ENCODE measurements around the gene UBA52.

The UBA52 gene

DNA sequence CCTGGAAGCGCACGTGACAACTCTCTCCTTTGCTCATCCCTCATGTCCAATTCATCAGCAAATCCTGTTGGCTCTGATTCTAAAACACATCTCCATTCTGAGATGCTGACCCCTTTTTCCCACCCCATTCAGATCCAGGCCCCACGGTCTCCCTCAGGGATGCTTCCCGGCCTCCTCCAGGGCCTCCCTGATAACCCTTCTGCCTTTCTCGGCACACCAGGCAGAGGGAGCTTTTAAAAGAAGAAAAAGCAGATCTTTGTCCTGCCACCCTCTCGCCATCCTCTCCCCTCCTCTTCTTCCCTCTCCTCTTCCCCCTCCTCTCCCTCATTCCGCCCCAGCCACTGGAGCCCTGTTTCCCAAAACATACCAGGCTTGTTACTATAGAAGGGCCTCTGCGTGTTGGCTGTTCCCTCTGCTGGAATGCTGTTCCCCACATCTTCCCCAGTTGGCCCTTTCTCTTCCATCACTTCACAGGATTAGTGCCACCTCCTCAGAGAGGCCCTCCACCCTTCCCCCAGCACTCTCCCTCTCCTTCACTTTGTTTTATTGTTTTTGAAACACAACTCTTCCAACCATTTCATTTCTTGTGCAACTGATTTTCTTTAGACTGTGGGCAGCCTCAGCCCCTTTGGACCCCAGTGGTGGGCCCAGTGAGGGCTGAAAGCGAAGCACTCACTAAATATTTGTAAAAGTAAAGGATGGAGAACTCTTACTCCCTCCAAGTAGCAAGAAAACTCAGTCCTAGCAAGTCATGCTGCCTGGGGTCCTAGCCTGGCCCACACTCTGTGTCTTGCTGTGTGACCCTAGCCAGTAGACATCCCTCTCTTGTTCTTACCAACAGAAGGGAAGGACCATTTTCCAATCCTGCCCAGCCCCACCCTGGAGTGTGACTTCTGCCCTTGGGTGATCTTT lies 37.4 kb downstream of the UBA52 start:
- no peak for DNase-seq

DNA sequence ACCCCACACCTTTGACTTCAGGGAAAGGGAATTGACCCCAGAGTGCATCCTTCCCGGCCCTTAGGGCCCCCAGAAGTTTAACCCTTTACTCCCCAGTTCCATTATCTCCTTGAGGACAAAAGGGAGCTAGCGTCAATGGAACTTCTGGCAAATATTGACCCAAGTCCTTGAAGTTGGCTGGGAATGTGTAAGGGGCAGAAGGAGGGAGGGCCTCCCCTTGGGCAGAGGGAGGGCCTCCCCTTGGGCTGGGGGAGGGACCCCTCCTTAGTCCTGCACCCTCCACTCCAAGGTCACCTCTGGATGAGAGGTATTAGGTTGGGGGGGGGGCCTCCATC lies 38.0 kb downstream of the UBA52 start:
- DNase-seq = no peak

DNA sequence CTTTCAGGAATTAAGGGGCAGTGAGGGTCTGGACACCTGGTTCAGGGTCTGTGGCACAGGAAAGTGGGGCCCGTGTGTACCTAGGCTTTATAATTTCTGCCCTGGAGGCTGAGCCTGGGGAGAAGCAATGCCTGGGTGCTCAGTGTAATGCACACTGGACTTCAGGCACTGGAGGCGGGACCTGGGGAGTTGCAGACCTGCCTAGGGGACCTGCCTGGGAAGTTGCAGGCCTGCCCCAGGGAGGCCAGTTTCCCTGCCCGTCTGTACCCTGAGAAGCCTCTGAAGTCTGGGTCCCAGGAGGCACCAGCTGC lies 38.5 kb downstream of the UBA52 start:
- DNase-seq = no peak

DNA sequence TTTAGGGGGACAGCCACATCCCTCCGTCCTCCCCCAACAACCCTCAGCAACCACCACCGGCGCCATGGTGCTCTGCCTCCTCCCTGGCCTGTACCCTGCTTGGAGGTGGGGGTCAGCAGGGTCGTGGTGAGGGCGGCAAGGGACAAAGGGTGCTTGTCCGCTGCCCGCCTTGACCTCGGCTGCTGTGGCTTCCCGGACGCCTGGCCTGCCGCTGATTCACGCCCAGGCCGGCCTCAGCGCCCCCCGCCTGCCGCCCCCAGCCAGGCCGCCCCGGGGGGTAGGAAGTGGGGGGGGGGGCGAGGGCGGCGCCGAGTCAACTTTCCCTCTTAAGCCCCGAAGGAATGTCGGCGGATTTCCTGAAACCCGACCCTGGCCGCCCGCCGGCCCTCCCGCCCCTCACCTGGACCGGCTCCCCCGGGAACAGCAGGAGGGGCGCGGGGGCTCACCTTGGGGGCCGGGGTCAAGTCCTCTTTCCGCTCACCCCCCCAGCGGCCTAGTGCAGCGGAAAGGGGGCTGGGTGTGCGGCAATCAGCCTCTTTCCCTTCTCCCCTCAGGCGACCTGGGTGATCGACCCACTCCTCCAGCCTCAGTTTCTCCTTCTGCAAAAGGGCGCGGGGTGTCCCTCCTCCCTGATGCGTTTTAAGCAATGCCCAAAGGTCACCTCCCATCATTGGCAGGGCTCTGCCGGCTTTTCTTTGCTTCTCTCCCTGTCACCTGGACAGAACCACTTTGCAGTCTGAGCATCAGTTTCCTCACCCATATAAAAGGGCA lies 39.1 kb downstream of the UBA52 start:
- DNase-seq = no peak

DNA sequence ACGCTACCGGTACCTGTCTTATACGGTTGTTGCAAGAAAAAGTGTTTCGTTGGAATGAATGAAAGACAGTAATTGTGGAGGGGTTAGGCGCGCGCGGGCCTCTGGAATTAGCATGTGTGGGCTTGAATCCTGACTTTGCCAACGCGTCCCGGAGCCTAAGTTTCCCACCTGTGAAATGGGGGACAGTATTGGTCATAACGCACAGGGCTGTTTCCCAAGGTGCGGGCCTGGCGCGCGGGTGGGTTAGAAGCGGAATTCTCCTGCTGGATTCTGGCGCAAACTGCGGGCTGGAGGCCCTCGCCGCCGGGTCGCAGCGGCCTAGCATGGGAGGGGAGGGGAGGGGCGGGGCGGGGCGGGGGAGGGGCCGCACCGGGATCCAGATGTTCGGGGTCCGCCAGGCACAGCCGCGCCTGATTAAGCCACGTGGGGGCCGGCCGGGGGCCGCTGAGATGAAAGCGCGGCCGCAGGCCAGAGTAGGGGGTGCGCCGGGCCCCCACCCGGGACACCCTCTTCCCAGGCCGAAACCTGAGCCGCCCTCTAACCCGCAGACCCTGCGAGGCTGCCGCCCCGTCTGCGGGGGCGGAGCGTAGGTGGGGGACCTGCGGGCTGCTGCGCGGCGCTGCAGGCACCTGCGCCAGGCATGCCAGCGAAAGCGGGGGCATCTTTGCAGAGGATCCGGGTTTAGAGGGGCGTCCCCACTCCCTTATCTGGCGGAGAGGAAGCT lies 39.8 kb downstream of the UBA52 start:
- no peak for DNase-seq

DNA sequence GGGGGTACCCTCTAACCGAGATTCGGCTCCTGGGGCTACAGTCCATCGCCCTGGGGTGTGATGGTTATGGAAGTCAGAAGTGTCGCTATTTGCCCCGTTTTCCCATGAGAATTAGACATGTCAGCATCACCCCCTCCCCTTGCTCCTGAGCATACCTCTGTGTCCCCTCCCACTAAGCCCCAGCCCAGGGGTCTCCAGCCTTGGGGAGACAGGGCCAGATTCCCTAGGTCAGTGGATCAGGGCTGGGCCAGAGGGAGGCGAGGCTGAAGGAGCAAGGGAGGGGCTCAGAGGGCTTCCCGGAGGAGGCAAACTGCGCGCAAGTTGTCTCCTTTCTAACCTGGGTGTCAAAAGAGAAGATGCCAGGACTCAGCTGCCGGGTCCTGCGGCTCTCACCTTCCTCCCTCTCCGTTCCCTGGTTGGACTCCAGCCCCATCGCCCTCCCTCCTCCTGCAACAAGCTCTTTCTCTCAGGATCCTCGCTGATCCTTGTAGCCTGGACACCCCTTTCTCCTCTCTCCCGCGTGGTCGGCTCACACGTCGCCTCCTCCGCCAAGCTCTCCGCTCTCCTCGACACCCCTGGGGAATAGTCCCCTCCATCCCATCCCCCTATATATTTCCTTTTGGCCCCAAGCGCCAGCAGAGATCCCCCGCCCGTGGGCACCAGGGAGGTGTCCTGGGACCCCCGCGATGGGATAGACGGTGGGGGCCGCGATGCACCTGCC lies 40.6 kb downstream of the UBA52 start:
- no peak for DNase-seq

DNA sequence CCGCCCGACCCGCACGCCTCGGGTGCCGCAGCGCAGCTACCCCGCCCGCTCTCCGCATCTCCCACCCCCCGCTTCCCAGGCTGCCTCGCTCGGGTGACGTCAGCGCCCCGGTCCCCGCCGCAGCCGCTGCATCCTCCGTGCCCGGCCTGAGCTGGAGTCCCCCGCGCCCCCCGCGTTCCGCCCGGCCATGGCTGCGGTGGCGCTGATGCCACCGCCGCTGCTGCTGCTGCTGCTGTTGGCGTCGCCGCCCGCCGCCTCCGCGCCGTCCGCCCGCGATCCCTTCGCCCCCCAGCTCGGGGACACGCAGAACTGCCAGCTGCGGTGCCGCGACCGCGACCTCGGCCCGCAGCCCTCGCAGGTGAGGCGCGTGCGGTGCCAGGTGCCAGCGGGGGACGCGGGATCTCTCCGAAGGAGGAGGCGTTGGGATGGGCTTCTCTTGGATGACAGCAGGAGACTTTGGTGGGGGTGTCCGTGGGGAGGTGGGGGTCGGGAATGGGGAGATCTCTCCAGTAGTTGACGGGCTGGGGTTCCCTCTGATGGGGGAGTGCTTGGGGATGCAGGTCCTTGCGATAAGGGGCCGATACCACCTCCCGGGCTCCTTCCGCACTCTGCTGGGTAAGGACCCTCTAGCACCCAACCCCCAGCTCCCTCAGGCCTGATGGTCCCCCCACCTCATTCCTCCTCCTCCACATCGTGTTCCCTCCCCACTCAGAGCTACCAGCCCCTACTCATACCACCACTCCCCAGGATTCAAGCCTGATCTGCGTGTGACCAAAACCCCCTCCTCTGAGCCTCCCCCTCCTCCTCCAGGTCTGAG lies 41.3 kb downstream of the UBA52 start, which contains the start of gene TMEM59L:
TSS of gene TMEM59L (plus strand) at position 99 of the 817 bp plus-strand sequence. CDS start at position 188, 89 bp downstream.
- DNase-seq = no peak

DNA sequence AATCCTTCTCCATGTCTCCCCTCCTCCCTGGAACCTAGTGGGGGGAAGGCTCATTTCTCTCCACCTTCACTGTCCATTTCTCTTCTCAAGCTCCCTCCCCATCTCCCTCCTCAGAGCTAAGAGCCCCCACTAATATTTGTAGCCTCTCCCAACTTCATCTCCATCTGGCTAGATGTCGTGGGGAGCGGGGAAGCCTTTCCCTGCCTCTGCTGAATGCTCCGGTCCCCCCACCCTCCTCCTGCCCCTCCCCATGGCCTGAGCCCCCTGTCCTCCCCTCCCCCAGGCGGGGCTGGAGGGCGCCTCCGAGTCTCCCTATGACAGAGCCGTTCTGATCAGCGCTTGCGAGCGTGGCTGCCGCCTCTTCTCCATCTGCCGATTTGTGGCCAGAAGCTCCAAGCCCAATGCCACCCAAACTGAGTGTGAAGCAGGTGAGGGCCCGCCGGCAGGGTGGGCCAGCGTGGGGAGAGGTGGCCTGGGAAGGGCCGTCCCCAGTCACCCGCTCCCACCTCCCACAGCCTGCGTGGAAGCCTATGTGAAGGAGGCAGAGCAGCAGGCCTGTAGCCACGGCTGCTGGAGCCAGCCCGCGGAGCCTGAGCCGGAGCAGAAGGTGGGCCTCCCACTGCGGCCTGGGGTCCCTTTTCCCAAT lies 42.1 kb downstream of the UBA52 start:
- no peak for DNase-seq

DNA sequence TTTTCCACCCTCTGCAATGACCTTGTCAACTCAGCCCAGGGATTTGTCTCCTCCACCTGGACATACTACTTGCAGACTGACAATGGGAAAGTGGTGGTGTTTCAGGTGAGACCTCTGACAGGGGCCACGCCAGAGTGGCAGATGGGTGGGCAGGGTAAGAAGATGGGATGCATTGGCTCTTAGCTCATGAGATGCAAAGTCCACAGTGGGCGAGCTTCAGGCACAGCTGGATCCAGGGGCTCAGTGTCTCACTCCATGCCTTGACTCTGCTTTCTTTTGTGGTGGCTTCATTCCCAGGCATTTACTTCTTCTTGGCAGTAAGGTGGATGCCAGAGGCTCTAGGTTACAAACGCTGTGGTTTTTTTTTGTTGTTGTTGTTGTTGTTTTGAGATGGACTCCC lies 44.4 kb downstream of the UBA52 start:
- DNase-seq = no peak

DNA sequence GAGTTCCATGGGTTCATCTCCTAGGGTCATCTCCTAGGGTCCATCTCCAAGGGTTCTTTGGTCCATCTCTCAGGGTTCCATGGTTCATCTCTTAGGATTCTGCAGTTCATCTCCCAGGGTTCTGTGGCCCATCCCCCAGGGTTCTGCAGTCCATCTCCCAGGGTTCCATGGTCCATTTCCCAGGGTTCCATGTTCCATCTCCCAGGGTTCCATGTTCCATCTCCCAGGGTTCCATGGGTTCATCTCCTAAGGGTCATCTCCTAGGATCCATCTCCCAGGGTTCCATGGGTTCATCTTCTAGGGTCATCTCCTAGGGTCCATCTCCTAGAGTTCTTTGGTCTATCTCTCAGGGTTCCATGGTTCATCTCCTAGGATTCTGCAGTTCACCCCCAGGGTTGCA lies 45.9 kb downstream of the UBA52 start:
- no peak for DNase-seq

DNA sequence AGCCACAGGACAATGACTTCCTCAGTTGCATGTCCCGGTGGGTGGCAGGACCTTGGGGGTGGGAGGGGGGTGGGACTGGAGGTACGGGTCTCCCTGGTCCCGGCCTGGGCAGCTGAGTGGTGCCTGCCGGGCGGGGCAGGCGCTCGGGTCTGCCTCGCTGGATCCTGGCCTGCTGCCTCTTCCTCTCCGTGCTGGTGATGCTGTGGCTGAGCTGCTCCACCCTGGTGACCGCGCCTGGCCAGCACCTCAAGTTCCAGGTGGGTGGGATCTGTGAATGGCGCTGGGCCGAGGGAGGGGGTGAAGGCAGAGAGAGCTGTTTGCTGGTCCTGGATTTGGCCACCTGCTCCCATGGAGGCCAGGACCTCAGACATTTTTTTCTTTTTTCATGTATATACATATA lies 46.6 kb downstream of the UBA52 start:
- no peak for DNase-seq

DNA sequence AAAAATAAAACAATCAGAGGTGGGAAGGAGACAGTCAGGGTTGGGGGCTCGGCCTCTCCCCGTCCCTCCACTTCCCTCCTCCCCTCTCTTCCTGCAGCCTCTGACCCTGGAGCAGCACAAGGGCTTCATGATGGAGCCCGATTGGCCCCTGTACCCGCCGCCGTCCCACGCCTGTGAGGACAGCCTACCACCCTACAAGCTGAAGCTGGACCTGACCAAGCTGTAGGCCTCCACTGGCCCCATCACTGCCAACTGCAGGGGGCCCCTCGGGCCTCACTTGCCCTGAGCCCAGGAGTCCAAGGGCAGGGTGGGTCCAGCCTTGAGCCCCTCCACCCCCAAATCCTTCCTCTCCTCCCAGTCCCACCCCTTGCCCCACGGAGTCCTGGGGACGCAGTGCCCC lies 48.7 kb downstream of the UBA52 start:
- no peak for DNase-seq

DNA sequence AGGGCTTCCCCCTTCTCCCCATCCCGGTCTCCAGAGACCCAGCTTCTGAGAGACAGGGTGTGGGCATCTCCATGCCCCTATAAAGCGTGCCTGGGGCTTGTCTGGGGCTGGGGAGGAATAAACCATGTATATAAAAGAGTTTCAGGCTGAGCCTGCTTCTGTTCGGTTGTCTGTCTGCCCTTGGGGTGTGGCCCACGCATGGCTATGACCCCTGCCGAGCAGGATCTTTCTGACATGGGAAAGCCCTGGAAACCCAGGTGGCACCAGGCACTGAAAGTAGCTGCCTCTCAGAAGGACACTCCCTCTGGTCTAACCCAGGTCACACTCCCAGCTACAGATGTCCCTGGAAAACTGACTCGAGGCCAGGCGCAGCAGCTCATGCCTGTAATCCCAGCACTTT lies 49.2 kb downstream of the UBA52 start:
- no peak for DNase-seq

DNA sequence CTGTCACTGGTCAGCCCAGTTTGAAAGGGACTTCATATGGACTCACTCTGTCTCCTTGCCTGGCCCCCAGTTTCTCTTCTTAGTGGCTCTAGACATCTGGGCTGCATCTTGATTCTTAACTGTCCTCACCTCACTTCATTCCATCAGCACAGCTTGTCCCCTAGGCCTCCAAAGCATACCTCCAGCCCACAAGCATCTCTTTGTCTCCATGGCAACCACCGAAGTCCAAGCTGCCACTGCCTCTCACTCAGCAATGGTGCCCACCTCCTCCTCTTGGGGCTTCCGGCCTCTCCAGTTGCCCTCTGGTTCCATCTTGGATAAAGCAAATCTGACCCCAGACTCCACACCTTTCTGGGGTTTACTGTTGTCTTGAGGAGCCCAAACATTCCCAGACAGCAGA lies 55.2 kb downstream of the UBA52 start:
- DNase-seq = no peak

Measured in NCI-H2081 treated with DMSO at 0.1 percent for 48 hours (cell line).